NB4 (cell line): ENCODE data around the gene NTM.

ENCODE experiments used
- DNase-seq: peaks from one replicate; pipeline ENCODE4 v3.0.0; 2010; ENCODE audit warnings: low read depth
- H3K4me3 ChIP-seq: one replicate; pipeline ENCODE4 v1.5.1; 2011; ENCODE audit warnings: mild to moderate bottlenecking, low read depth, low read length, moderate library complexity
- CTCF ChIP-seq: IDR thresholded peaks from one replicate; pipeline ENCODE4 v1.5.1; 2012; ENCODE audit warnings: low read depth, low read length
- MAX ChIP-seq: IDR thresholded peaks from 2 replicates; pipeline ENCODE4 v1.6.1; 2011; ENCODE audit warnings: low read depth, low read length
- MYC ChIP-seq: IDR thresholded peaks from 2 replicates; pipeline ENCODE4 v1.6.1; 2011; ENCODE audit warnings: low read depth, low read length
- POLR2A ChIP-seq: IDR thresholded peaks from 2 replicates; pipeline ENCODE4 v1.6.1; 2011; ENCODE audit warnings: mild to moderate bottlenecking; ENCODE audit not compliant: insufficient read length; ENCODE audit errors: extremely low read depth

NTM gene

GRCh38 chr11:131940126-131940525 is 569.7 kb downstream of the NTM start:
- no peak for DNase-seq
- TF ChIP-seq MAX (no peak), MYC (no peak), POLR2A (no peak), CTCF (no peak)
- H3K4me3 ChIP-seq, result no peak overlapping the region

GRCh38 chr11:131942878-131943277 is 572.5 kb downstream of the NTM start:
- no peak for DNase-seq
- H3K4me3 ChIP-seq, result no peak overlapping the region
- TF ChIP-seq MYC (no peak), MAX (no peak), CTCF (no peak), POLR2A (no peak)

GRCh38 chr11:131943295-131943694 is 572.9 kb downstream of the NTM start:
- no peak for DNase-seq
- H3K4me3 ChIP-seq, result no peak overlapping the region
- TF ChIP-seq POLR2A, result no peak

GRCh38 chr11:131944736-131945135 is 574.3 kb downstream of the NTM start:
- H3K4me3 ChIP-seq, result no peak overlapping the region
- no peak for TF ChIP-seq MAX
- TF ChIP-seq POLR2A, result no peak
- no peak for TF ChIP-seq MYC
- TF ChIP-seq CTCF, result no peak
- DNase-seq, result no peak

- TF ChIP-seq POLR2A, result no peak
- DNase-seq, result no peak
- no peak overlapping the region for H3K4me3 ChIP-seq
These were observed 575.3 kb downstream of the NTM start for GRCh38 chr11:131945706-131946105.

- no peak for DNase-seq
- TF ChIP-seq MAX, result no peak
- TF ChIP-seq POLR2A, result no peak
- TF ChIP-seq MYC, result no peak
- no peak for TF ChIP-seq CTCF
- H3K4me3 ChIP-seq, result no peak overlapping the region
These were observed 577.1 kb downstream of the NTM start for GRCh38 chr11:131947511-131947910.

- H3K4me3 ChIP-seq, result no peak overlapping the region
- TF ChIP-seq CTCF, result no peak
- no peak for TF ChIP-seq MYC
- TF ChIP-seq POLR2A, result no peak
- no peak for TF ChIP-seq MAX
- DNase-seq, result no peak
These were observed 580.7 kb downstream of the NTM start for GRCh38 chr11:131951121-131951520.
